Neural progenitor cell (in vitro differentiated cells): ENCODE results near the gene SPATA13. TPM values are rescaled to one million over a fixed set of nuclear protein-coding genes. Genes with fewer than 3 reads are reported as not detected.

Experiments
- DNase-seq: peaks from one replicate; pipeline ENCODE4 v3.0.0-alpha.2; 2016; ENCODE audit warnings: low spot score
- H2AFZ ChIP-seq: fragments of 200-600 bp; sonication (generic); replicated peaks from 2 replicates; pipeline ENCODE4 v1.6.1; 2016; ENCODE audit warnings: antibody characterized with exemption
- H3F3A ChIP-seq: fragments of 200-600 bp; sonication (generic); 2 replicates; pipeline ENCODE4 v1.6.1; 2016; ENCODE audit warnings: antibody characterized with exemption, low read depth
- H3K27ac ChIP-seq: fragments of 200-600 bp; sonication (generic); 2 replicates; pipeline ENCODE4 v1.5.1; 2016; ENCODE audit warnings: mild to moderate bottlenecking
- H3K27me3 ChIP-seq: fragments of 200-600 bp; sonication (generic); 2 replicates; pipeline ENCODE4 v1.6.1; 2016; ENCODE audit warnings: mild to moderate bottlenecking, moderate library complexity
- H3K36me3 ChIP-seq: fragments of 200-600 bp; sonication (generic); 2 replicates; pipeline ENCODE4 v1.5.1; 2016
- H3K4me1 ChIP-seq: fragments of 200-600 bp; sonication (generic); 2 replicates; pipeline ENCODE4 v1.6.1; 2016; ENCODE audit warnings: mixed run types
- H3K4me2 ChIP-seq: fragments of 200-600 bp; sonication (generic); 2 replicates; pipeline ENCODE4 v1.6.1; 2016
- H3K4me3 ChIP-seq: fragments of 200-600 bp; sonication (generic); 2 replicates; pipeline ENCODE4 v1.5.1; 2016
- H3K79me2 ChIP-seq: fragments of 200-600 bp; sonication (generic); 2 replicates; pipeline ENCODE4 v1.6.1; 2016; ENCODE audit warnings: low read depth
- H3K9ac ChIP-seq: fragments of 200-600 bp; sonication (generic); 2 replicates; pipeline ENCODE4 v1.6.1; 2016
- H3K9me3 ChIP-seq: fragments of 200-600 bp; sonication (generic); 2 replicates; pipeline ENCODE4 v1.5.1; 2016; ENCODE audit warnings: low read depth
- H4K20me1 ChIP-seq: fragments of 200-600 bp; sonication (generic); 2 replicates; pipeline ENCODE4 v1.6.1; 2016; ENCODE audit warnings: low read depth
- H3K27ac Mint-ChIP-seq: 3 replicates; pipeline ENCODE4 v1.8.0; 2021; ENCODE audit warnings: mixed read lengths
- H3K27me3 Mint-ChIP-seq: 2 replicates; pipeline ENCODE4 v1.8.0; 2022; ENCODE audit warnings: low read depth, mild to moderate bottlenecking, inconsistent platforms, moderate library complexity, mixed read lengths; ENCODE audit not compliant: insufficient read depth
- H3K36me3 Mint-ChIP-seq: 3 replicates; pipeline ENCODE4 v1.8.0; 2021; ENCODE audit warnings: mixed read lengths
- H3K4me1 Mint-ChIP-seq: 3 replicates; pipeline ENCODE4 v1.8.0; 2021; ENCODE audit warnings: mixed read lengths
- H3K4me3 Mint-ChIP-seq: 3 replicates; pipeline ENCODE4 v1.8.0; 2021; ENCODE audit warnings: mild to moderate bottlenecking, moderate library complexity, mixed read lengths
- H3K9me3 Mint-ChIP-seq: 3 replicates; pipeline ENCODE4 v1.8.0; 2020; ENCODE audit warnings: mixed read lengths
- CTCF ChIP-seq: fragments of 200-600 bp; sonication (generic); IDR thresholded peaks from 2 replicates; pipeline ENCODE4 v1.5.1; 2017; ENCODE audit warnings: antibody characterized with exemption, mild to moderate bottlenecking
- EZH2 ChIP-seq: fragments of 200-600 bp; sonication (generic); IDR thresholded peaks from 2 replicates; pipeline ENCODE4 v1.6.1; 2017; ENCODE audit warnings: antibody characterized with exemption, mild to moderate bottlenecking, moderate library complexity
- EZH2phosphoT487 ChIP-seq: fragments of 200-600 bp; sonication (generic); IDR thresholded peaks from 2 replicates; pipeline ENCODE4 v1.6.1; 2017; ENCODE audit warnings: antibody characterized with exemption
- total RNA-seq: library from RNA; depleted of rRNA; stranded (reverse); fragments of >200 nt; gene quantifications from 2 replicates; pipeline ENCODE4 v1.2.3, GENCODE V29; 2015; ENCODE audit warnings: low replicate concordance

The SPATA13 gene
- total RNA-seq, 1 donor from 2014 or later = 15.9 TPM

GRCh38 chr13:24276861-24277260 is 116.3 kb downstream of the SPATA13 start:
- H2AFZ ChIP-seq = no peak overlapping the region
- H3K9me3 Mint-ChIP-seq = no peaks in the 10 kb centered on the region
- no peak overlapping the region for H3K4me3 Mint-ChIP-seq
- peaks cover 4% of the 10 kb centered on the region for H3K36me3 Mint-ChIP-seq
- no peak overlapping the region for H3K4me2 ChIP-seq
- H4K20me1 ChIP-seq = no peaks in the 10 kb centered on the region
- H3K9ac ChIP-seq = no peak overlapping the region
- H3K4me3 ChIP-seq = no peak overlapping the region
- no peaks in the 10 kb centered on the region for H3K36me3 ChIP-seq
- peaks cover 16% of the 10 kb centered on the region for H3K4me1 ChIP-seq
- TF ChIP-seq EZH2phosphoT487 (no peak), EZH2 (no peak), CTCF (no peak)
- H3K27me3 Mint-ChIP-seq = peaks cover 4% of the 10 kb centered on the region
- no peaks in the 10 kb centered on the region for H3K27me3 ChIP-seq
- no peaks in the 10 kb centered on the region for H3K79me2 ChIP-seq
- no peak overlapping the region for H3K27ac ChIP-seq
- peaks cover 20% of the 10 kb centered on the region for H3K4me1 Mint-ChIP-seq
- H3F3A ChIP-seq = peaks cover under 1% of the 10 kb centered on the region
- no peak for DNase-seq
- no peak overlapping the region for H3K27ac Mint-ChIP-seq
- H3K9me3 ChIP-seq = no peaks in the 10 kb centered on the region

- Histone ChIP-seq H2AFZ (no peak overlapping the region), H3F3A (no peaks in the 10 kb centered on the region), H3K27me3 (no peaks in the 10 kb centered on the region), H3K36me3 (no peaks in the 10 kb centered on the region), H3K4me2 (no peak overlapping the region), H3K4me1 (peaks cover 7% of the 10 kb centered on the region), H4K20me1 (no peaks in the 10 kb centered on the region), H3K9ac (no peak overlapping the region), H3K79me2 (no peaks in the 10 kb centered on the region), H3K27ac (no peak overlapping the region), H3K4me3 (no peak overlapping the region), H3K9me3 (no peaks in the 10 kb centered on the region)
- Mint-ChIP-seq H3K9me3 (no peaks in the 10 kb centered on the region), H3K36me3 (peaks cover 8% of the 10 kb centered on the region), H3K27me3 (peaks cover 4% of the 10 kb centered on the region), H3K4me1 (peaks cover 12% of the 10 kb centered on the region), H3K4me3 (no peak overlapping the region), H3K27ac (no peak overlapping the region)
- TF ChIP-seq EZH2 (no peak), CTCF (no peak), EZH2phosphoT487 (no peak)
- no peak for DNase-seq
These were observed 117.2 kb downstream of the SPATA13 start for GRCh38 chr13:24277761-24278160.

- no peak overlapping the region for H3K27ac ChIP-seq
- Mint-ChIP-seq H3K27me3 (peaks cover 1% of the 10 kb centered on the region), H3K9me3 (no peaks in the 10 kb centered on the region), H3K27ac (no peak overlapping the region), H3K4me3 (no peak overlapping the region), H3K36me3 (peaks cover 13% of the 10 kb centered on the region), H3K4me1 (peaks cover 8% of the 10 kb centered on the region)
- no peak for DNase-seq
- H3K4me1 ChIP-seq = peaks cover 6% of the 10 kb centered on the region
- H3K36me3 ChIP-seq = no peaks in the 10 kb centered on the region
- no peaks in the 10 kb centered on the region for H3F3A ChIP-seq
- no peaks in the 10 kb centered on the region for H3K9me3 ChIP-seq
- H3K4me3 ChIP-seq = no peak overlapping the region
- H2AFZ ChIP-seq = no peak overlapping the region
- no peak overlapping the region for H3K4me2 ChIP-seq
- no peaks in the 10 kb centered on the region for H4K20me1 ChIP-seq
- no peak overlapping the region for H3K9ac ChIP-seq
- H3K79me2 ChIP-seq = no peaks in the 10 kb centered on the region
- H3K27me3 ChIP-seq = no peaks in the 10 kb centered on the region
- TF ChIP-seq EZH2 (no peak), CTCF (no peak), EZH2phosphoT487 (no peak)
These were observed 119.0 kb downstream of the SPATA13 start for GRCh38 chr13:24279327-24280110.
